ENCODE measurements around the gene ECT2L. TPM values are rescaled to one million over a fixed set of nuclear protein-coding genes. Genes with fewer than 3 reads are reported as not detected.

The ECT2L gene
- total RNA-seq, 1 experiment from 2014 or later: not detected

DNA sequence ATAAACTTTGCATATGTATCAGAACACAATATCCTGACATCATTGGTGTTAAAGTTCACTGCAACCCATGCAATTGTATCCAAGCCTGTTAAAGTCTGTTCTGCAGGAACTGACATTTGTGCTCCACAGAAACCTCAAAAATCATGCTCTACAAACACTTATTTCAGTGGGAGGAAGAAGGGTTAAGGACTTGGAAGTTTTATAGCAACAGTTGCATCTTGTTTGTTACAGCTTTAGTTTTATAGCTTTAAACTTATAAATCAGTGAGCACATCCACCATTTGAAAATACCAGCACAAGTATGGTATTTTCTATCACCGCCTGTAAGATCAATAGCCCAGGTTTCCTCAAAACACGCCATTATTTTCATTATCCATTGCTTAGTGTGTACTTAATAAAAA, 884 bp downstream of the ECT2L start:
- H4K5ac ChIP-seq (ENCODE audit: insufficient read length, low read depth, low read length): no peak overlapping the region
- H3K9me3 ChIP-seq (ENCODE audit: control insufficient read depth, low read depth, low read length): no peaks in the 10 kb centered on the region
- no peak overlapping the region for H3K56ac ChIP-seq (ENCODE audit: insufficient read length, low read depth, low read length)
- no peak overlapping the region for H3K4me2 ChIP-seq (ENCODE audit: insufficient read depth, insufficient read length, low read length)
- no peak overlapping the region for H2AFZ ChIP-seq (ENCODE audit: low read length)
- H3K27ac ChIP-seq (ENCODE audit: insufficient read length, low read depth, low read length): no peak overlapping the region
- H3T11ph ChIP-seq (ENCODE audit: low read length): no peak overlapping the region
- no peak overlapping the region for H2BK120ac ChIP-seq (ENCODE audit: low read depth, low read length, poor library complexity, severe bottlenecking)
- H2BK12ac ChIP-seq (ENCODE audit: insufficient read length, low read depth, low read length): no peak overlapping the region
- H3K23me2 ChIP-seq (ENCODE audit: insufficient read length, low read depth, low read length, poor library complexity, severe bottlenecking): peaks cover 3% of the 10 kb centered on the region
- no peak overlapping the region for H3K4ac ChIP-seq (ENCODE audit: low read depth, low read length)
- no peak overlapping the region for H3K27ac Mint-ChIP-seq
- H2BK20ac ChIP-seq (ENCODE audit: low read depth, low read length, poor library complexity, severe bottlenecking): no peak overlapping the region
- no peak overlapping the region for H3K23ac ChIP-seq (ENCODE audit: insufficient read length, low read depth, low read length)
- H4K91ac ChIP-seq (ENCODE audit: insufficient read length, low read depth, low read length): no peak overlapping the region
- H3K14ac ChIP-seq (ENCODE audit: insufficient read depth, low read length): no peak overlapping the region
- H3K18ac ChIP-seq (ENCODE audit: insufficient read length, low read depth, low read length): no peak overlapping the region
- no peaks in the 10 kb centered on the region for H3K79me2 ChIP-seq (ENCODE audit: insufficient read depth, low read length)
- no peak overlapping the region for H2AK5ac ChIP-seq (ENCODE audit: insufficient read length, low read length)
- H2BK5ac ChIP-seq (ENCODE audit: insufficient read length, low read length): no peak overlapping the region
- no peaks in the 10 kb centered on the region for H3K4me1 ChIP-seq (ENCODE audit: insufficient read depth, low read length)
- no peak overlapping the region for H4K8ac ChIP-seq (replicated peaks; ENCODE audit: insufficient read length, low read depth, low read length)
- peaks cover 15% of the 10 kb centered on the region for H3K27me3 Mint-ChIP-seq (ENCODE audit: low read depth)
- H3K27me3 ChIP-seq (ENCODE audit: insufficient read depth, low read length): no peaks in the 10 kb centered on the region
- H4K20me1 ChIP-seq (ENCODE audit: control insufficient read depth, insufficient read depth, insufficient read length): no peaks in the 10 kb centered on the region
- no peaks in the 10 kb centered on the region for H3K79me1 ChIP-seq (ENCODE audit: insufficient read depth, low read depth, low read length, poor library complexity, severe bottlenecking)
- H2BK15ac ChIP-seq (ENCODE audit: low read depth, low read length): no peak overlapping the region
- no peak for DNase-seq
- H3K4me3 Mint-ChIP-seq: no peak overlapping the region
- TF ChIP-seq, protein P1, sequence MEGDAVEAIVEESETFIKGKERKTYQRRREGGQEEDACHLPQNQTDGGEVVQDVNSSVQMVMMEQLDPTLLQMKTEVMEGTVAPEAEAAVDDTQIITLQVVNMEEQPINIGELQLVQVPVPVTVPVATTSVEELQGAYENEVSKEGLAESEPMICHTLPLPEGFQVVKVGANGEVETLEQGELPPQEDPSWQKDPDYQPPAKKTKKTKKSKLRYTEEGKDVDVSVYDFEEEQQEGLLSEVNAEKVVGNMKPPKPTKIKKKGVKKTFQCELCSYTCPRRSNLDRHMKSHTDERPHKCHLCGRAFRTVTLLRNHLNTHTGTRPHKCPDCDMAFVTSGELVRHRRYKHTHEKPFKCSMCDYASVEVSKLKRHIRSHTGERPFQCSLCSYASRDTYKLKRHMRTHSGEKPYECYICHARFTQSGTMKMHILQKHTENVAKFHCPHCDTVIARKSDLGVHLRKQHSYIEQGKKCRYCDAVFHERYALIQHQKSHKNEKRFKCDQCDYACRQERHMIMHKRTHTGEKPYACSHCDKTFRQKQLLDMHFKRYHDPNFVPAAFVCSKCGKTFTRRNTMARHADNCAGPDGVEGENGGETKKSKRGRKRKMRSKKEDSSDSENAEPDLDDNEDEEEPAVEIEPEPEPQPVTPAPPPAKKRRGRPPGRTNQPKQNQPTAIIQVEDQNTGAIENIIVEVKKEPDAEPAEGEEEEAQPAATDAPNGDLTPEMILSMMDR (conservative IDR thresholded peaks at IDR 0.05): no peak
- H3K4me1 Mint-ChIP-seq: peaks cover 5 to 9% of the 10 kb centered on the region in 2 experiments; a peak in 2 of 4 replicates
- H3K9me3 Mint-ChIP-seq: peaks cover 6 to 8% of the 10 kb centered on the region in 2 experiments; a peak in 3 of 5 replicates
- no CpG with 5 or more reads among the region's 2 CpGs for WGBS (ENCODE audit: extremely low coverage, insufficient read length, low lambda C conversion rate)
- peaks cover 0 to 5% (median under 1%) of the 10 kb centered on the region in 3 experiments; a peak in 1 of 7 replicates for H3K36me3 Mint-ChIP-seq (ENCODE audit: insufficient read depth in 1 of 3, low read depth in 3 of 3)
- H3K9ac ChIP-seq (ENCODE audit: extremely low read depth, insufficient read length, low read length): no peak overlapping the region
